Stimulated activated CD8-positive, alpha-beta memory T cell treated with anti-CD3 and anti-CD28 coated beads, Interleukin-12 subunit alpha, Interleukin-12 subunit beta, amount 100 ng/mL, for 24 hours (primary cell): ENCODE results near the gene RAB11FIP4.

ENCODE experiments used
- DNase-seq: peaks from one replicate; pipeline ENCODE4 v3.0.0-alpha.2; 2020; ENCODE audit errors: extremely low read depth

The RAB11FIP4 gene

DNA sequence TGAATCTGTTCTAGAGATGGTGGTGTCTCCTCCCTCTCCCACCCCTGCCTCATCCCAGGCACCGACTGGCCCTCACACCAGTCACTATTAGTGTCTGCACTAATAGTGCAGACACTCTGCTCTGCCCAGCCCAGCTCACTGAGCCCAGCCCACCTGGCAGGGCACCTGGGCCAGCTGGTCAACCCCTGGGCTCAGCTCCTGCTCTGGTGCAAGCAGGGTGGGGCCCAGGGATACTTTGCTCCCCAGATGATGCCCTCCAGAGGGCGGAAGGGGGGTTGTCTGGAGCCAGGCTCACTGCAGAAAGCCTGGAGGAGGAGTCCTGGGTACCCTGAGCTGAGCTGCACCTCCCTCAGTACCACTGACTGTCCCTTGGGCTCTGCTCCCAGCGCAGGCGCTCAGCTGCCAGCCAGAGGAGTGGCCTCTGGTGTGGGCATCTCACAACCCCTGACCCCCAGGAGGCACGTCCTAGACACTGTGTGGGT is 14.5 kb downstream of the RAB11FIP4 start:
- no peak for DNase-seq

DNA sequence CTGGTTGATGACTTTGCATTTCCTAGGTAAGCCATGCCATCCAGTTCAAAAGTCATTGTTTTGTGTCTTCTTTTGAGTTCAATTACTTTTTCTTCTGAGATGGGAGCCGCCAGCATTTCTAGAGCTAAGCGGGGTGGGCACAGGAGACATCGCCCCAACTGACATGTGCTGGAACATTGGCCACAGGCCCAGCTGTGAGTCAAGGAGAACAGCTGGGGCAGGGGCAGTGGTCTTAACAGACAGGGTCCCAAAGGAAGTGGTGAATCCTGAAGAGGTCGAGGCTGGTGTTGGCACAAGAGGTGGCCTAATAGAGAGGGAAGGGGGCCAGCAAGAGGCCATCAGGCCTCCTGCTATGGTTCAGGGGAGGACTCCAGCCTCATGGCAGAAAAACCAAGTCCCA is 17.1 kb downstream of the RAB11FIP4 start:
- no peak for DNase-seq

DNA sequence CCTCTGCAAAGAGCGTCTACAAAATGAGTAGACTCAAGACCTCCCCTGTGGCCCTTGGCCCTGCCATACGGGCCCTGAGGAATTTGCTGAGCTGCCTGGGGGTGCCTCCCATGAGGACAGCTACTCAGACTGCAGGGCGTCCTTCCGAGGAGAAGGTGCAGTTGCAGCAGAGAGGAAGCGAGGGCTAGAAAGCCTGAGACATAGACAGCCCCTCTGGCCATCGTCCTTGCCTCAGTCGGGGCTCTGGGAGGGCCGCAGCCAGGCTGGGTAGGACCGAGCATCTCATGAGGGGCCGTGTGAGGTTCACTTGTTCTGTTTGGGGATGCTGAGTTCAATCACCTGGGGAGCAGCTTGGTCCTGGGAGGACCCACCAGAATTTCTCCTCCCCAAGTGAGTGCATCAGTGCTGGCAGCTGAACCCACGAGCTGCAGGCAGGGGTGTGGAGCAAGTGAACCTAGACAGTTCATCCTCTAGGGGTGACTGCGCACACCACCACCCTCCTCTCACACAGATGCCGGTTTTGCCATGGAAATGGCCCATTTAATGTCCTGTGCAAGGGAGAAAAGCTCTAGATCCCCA is 20.3 kb downstream of the RAB11FIP4 start:
- DNase-seq, result no peak

DNA sequence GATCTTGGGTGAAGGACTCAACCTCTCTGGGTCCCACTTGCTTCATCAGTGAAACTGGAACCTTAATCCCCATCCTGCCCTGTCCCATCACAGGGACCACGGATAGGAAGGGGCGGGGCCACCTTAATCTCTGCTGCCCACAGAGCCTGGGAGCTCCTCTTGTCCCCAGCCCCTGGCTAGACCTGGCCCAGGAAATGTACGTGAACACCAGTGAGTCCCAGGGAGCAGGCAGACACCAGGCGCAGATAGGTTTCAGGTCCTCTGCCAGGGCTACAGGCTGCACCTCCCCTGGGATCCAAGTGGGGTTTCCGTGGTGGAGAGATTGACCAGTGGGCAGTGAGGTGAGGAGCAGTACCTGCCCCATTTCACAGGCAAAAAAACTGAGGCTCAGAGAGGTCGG is 21.0 kb downstream of the RAB11FIP4 start:
- no peak for DNase-seq

DNA sequence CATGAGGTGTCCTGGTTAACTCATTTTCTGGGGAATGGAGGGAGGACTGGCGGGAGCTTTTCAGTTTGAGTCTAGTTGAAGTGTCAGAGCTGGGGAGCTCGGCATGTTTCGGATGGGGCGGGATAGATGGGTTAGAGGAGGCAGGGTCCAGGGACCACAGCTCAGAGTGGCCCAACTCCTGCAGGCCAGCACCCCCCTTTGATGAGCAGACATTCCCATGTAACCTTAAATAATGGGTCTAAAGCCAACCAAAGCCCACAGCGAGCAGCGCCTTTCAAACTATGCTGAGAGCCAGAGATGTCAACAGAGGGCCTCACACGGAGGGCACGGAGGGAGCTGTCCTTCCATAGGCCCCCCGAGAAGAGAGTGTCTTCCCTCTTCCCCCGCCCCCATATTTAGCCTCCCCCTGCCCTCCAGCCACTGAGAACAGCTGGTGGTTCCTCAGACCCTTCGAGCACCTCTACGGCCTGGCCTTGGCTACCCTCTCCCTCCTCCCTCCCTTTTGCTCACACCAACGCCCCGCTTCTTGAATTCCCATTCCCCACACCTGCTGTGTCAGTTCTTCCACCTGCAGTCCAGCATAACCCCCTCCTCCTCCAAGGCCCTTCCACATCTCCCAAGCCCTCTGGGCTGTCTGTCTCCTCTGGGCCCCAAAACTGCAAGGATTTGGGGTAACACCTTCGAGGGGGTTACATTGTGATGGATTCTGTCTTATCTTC is 21.8 kb downstream of the RAB11FIP4 start:
- DNase-seq, result no peak

DNA sequence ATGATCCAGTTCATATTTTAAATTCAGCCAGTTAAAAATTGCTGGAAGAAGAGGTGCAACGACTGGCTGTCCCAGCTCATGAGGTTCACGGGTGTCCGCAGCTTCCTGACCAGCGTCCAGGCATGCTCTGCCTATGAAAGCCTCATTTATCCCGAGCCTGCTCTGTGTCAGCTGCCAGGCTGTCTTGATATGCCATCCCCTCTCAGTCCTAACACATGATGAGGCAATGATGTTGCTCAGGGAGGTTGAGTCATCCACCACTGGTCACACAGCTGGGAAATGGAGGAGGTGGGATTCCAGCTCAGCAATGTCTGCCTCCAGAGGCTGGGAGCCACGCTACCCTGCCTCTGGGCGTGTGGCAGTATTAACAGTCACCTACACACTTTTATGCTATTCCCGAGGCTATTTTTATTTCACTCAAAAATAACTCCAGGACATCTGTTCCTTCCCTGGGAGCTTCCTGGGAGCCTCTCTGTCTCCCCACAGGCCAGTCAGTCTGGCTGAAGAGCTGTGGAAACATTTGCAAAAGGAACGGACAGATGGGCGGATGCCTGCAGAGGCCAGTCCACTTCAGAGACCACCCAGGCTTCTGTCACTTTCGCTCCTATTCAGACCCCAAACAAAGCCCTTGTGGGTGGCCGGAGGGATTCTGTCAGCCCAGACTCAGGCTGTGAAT is 22.5 kb downstream of the RAB11FIP4 start:
- no peak for DNase-seq

DNA sequence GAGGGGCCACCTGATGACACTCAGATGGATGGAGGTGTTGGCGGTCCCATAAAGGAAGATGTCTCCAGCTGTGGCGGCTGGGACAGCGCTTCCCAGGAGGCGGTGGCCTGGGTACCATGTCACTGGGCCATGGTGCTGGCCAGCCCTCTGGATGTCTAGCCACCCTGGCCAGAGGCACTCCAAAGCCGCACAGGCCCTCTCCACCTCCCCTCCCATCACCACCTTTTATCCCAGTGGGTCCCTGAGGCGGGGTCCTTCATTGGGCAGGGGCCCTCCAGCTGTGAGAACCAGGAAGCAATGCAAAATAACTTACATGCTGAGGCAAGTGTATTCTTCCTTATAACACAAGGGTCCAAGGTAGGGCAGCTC is 23.1 kb downstream of the RAB11FIP4 start:
- DNase-seq, result no peak

DNA sequence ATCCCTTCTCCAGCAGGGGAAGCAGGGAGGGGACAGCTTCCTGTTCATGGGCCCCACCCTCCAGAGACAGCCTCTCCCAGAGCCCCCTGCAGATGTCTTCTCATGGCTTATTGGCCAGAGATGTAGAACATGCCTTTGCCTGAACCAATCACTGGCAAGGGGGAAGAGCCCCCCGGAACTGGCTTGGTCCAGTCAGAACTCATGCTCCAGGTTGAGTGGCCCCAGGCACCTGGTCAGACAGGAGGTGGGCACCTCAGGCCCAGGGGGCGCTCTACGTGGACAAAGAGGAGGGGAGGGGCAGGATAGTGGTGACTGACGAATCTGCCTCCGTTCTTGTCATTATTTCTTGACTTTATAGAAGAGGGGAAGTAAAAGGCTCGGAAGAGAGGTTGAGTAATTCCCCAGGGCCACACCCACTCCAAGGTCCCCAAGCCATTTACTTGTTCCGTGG is 23.6 kb downstream of the RAB11FIP4 start:
- no peak for DNase-seq

DNA sequence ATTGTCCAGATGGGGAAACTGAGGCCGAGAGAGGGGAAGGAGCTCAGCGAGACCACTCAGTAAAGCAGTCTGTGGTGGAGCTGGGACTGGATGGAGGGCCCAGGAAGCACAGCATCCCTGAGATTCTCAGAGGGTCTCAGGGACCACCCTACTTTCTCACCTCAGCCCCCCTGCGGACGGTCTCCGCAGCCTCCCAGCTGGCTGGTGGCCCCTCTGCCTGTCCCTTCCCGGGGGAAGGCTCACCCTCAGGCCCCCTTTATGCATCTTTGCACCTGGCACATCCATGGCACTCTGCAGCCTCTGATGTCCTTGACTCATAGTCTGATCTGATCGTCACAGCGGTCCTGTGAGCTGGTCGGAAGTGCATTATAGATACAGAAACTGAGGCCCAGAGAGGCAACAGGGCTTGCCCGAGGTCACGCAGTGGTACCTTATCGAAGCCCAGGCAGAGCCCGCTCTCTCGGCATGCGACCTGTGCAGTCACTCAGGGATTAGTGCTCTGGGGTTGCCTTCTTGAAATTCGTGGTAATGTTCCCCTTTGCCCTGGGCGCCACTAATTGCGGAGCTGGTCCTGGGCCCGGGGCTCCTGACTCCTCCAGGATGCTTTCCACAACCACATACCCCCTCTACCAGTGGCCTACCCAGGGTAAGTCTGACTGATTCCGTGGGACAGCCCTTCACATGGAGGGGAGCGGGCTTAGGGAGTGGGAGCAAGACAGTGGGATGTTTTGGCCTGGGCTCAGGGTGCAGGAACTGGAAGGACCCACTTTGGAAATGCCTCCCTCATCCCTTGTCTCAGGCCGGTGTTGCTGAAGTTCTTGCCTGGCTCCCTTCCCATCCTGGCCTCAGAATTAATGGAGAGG is 24.4 kb downstream of the RAB11FIP4 start:
- no peak for DNase-seq

DNA sequence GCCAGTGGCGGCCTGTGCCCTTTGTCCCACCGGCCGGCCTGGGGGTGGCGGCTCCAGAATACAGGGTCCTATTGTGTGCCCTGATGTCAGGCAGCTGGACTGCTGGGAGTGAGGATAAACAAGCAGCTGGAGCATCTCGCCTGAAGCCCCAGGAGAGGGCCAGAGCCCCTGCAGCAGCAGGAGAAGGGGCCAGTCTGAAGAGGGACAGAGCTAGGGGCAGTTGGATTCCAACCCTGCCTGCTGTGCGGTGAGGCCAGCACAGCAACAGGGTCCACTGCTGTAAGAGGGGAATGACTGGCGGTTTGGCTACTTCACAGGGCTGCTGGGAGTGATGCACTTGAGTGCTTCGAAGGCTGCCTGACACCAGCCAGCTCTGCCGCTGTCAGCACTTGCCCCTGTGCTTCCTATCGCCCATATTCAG is 25.0 kb downstream of the RAB11FIP4 start:
- DNase-seq, result no peak

DNA sequence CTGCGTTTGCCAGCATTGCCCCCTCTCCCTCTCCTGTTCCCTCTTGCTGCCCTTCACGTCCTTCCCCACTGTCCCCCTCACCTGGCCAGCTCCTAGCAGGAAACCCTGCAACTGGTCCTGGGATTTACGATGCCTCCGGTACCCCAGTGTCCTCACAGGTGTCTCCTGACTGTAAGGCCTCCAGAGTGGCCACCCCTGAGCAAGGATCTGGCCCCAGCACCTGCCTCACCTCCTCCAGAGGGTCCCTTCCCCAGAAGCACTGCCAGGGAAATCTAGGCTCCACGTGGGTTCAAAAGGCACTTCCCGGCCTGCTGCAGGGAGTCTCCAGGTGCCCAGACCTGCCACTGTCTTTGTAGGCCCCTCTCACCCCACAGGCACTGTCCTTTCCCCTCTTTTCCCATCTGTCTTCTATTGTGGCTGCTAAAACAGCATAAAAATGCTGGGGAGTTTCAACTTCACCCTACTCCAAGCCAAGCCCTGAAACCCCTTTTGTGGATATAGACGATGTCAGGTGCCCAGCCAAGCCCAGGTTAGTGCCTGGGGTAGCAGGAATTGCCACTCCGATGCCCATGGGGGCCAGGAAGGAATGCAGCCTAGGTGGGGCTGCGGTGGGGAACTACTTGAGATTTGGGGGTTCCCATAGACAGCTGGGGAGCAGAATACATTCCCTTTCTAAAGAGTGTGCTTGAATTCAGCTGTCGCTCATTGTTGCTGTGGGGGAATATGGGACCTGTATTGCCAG is 25.7 kb downstream of the RAB11FIP4 start:
- no peak for DNase-seq

DNA sequence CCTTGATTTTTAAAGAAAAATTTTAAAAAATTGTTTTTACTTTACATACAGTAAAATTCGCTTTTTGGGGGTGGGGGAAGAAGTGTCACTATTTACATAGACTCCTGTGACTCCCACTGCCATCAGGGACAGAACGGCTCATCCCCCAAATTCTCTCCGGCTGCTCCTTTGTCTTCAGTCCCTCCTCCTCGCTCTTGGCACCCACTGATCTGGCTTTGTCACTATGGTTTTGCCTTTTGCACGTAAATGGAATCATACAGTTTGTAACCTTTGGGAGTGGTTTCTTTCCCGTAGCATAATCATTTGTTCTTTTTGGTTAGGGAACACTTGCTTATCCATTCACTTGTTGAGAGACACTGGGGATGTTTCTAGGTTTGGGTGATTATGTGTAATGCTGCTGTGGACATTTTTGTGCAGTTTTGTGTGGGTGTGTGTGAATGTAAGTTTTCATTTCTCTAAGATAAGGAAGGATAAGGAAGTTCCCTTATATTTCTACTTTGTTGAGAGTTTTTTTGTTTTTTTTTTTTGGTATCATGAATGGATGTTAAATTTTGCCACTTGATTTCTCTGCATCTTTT is 27.4 kb downstream of the RAB11FIP4 start:
- no peak for DNase-seq

DNA sequence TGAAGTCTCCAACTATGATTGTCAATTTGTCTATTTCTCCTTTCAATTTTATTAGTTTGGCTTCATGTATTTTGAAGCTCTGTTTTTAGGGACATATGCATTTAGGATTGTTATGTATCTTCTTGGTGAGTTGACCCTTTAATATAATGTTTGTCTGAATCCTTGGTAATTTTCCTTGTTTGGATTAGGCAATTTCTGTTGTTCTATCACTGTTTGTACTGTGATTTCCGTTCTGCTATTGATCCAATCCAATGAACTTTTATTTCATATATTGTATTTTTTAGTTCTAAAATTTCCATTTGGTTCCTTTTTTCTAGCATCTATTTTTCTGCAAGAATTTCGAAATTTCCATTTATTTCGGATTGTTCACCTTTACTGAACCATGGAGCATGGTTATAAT is 31.0 kb downstream of the RAB11FIP4 start:
- DNase-seq, result no peak

DNA sequence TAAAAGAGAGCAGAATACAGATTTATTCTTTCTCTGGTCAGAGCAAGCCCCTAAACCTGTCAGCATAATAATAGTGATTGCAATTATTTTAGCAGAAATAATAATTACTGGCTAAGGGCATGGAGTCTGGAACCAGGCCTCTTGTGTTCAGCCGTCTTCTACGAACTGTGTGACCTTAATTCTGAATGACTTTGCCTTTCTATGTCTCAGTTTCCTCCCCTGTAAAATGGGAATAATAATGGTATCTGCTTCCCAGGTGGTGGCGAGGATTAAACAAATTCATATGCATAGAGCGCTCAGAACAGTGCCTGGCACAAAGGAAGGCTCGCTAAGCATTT is 33.4 kb downstream of the RAB11FIP4 start:
- DNase-seq, result no peak

DNA sequence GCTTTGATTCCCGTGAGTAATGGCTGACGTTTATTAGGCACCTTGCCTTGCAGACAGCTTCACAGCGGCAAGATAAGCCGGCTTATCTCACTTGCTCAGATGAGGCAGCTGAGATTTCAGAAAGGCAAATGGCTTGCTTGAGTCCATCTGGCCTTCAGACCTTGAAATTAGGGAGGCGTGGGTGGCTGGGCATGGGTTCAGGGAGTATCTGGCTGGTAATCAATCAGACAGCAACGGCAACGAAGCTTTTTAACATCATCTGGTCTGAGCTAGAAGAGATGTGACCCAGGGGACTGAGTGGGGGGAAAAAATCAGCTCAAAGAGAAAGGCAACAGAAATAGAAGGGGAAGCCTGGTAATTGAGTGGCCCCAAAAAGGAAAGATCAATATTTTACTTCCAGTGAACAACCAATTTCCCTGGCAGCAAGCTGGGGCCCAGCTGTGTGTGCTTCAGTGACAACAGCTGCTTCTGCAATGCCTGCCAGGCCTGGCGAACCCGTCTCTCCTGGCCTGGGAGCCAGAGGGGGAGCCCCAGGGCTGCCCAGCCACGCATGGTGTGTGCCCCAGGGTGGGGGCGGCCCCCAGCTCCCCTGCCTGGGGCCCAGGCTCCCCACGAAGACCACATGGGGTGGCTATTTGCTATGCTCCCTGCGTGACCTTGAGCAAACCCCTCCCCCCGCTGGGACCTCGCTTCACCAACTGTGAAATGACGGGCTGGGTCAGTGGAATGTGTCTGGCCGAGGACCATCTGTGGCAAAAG is 34.0 kb downstream of the RAB11FIP4 start:
- no peak for DNase-seq

DNA sequence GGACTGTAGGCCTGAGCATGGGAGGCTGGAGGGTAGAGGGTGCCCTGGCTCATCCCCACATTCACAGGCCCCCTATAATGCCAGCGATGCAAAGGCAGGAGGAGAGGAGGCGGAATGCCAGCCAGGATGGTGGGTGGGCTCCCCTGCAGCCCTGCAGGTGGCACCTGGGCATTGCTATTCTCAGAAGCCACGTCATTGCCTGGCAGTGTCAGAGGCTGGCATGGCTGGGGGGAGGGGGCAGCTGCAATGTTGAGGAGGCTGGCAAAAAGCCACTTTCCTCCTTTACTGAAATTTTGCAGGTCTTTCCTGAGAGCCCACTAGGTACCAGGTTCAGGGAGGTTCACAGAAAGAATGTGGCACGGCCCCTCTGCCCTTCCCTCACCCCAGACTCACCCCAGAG is 36.2 kb downstream of the RAB11FIP4 start:
- DNase-seq, result no peak

DNA sequence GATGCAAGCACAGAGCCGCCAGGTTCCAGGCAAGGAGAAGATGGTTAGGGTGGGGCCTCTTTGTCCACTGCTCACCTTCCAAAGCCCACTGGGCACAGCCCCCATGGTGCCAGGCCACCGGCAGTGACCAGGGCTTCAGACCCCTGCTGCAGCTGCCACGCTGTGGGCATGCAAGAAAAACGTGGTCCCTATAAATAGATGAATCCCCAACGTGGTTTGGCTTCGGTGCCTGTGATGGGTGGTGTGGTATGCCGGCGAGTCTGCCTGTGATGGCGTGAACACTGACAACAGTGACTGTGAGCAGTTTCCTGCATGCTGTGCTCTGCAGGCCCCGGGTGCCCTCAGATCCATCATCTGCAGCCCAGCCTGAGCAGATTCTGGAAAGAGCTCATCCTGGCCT is 36.6 kb downstream of the RAB11FIP4 start:
- DNase-seq, result no peak

DNA sequence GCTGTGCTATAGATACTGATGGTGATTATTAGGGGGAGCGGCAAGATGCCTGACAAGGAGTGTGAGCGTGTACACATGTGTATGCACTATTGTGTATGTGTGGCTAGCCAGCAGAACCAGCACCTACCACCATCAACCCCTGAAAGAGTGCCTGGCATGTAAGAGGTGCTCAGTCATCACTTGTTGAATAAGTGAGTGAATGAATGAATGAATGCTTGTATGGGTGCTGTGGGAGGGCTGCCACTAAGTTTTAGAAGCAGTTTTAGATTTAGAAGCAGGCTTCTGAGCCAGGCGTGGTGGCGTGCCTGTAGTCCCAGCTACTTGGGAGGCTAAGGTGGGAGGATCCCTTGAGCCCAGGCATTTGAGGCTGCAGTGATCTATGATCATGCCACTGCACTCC is 37.0 kb downstream of the RAB11FIP4 start:
- DNase-seq, result no peak

DNA sequence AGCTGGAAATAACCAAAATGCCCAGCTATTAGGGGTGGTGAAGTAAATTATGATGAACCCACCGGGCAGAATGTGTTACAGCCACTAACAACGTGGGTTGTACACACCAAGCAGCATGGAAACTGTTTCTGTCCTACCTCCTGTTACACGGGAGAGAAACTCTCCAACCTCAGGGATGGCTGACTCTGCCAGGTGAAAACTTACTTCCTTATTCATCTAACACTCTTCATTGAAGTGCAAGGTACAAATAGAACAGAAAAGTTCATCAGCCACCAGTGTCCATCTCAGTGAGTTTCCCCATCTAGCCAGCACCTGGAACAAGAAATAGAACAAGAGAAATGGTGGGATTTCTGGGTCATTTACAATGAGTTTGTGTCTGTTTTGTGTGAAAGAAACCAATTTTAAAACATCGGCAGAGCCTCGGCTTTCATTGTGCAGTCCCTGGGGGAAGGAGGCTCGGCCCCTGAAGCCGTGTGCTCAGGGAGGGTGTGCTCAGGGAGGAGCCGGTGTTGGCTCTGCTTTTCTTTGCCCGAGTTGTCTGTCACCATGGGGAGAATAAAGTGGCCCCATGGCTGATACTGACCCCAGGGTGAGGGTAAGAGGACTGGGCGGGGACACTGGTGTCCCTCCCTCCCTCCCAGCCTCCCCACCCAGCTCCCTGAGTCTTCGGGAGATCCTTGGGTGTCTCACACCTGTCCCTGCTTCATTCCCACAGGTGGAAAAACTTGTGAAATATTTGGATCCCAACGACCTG is 39.8 kb downstream of the RAB11FIP4 start:
- DNase-seq, result no peak
